ENCODE measurements around the gene DGLUCY. TPM values are rescaled to one million over a fixed set of nuclear protein-coding genes. Genes with fewer than 3 reads are reported as not detected.

DGLUCY gene
- total RNA-seq, 1 donor from 2014 or later = 8.3 TPM

DNA sequence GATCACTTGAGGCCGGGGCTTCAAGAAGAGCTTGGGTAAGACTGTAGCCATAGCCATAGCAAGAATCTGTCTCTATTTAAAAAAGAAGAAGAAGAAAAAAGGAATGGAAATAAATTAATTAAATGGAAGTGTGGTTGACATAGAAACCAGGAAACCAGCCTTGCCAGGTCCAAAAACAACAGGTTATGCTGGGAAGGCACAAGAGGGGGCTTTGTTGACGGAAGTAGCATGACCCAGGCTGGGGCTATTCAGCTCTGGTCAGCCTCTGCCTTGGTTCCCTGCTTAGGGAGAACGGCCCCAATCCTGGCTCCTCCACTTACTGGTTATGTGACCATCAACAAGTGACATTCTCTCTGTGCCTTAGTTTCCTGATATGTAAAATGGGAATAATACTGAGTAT lies 145.0 kb downstream of the DGLUCY start:
- peaks cover 7% of the 10 kb centered on the region for H3K9me3 Mint-ChIP-seq (ENCODE audit: unreplicated experiment)

DNA sequence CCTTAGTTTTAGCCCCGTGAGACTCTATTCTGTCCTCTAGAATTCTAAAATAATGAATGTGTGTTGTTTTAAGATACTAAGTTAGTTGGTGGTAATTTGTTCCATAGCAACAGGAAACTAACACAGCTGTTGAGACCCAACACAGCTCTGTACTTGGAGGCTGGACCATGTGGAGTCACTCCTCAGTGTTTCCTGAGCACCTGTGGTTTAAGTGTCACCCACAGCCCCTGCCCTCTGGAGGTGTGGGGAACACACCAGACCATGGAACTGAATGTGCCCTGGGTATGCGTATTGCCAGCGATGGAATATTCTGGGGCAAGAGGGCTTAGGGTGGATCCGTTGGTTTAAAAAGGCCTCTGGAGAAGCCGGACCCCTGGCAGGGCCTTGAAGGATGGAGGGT lies 147.2 kb downstream of the DGLUCY start:
- no peak for DNase-seq

More for the DNA sequence above, 145.0 kb downstream of the DGLUCY start:
- Mint-ChIP-seq H3K36me3 (ENCODE audit: unreplicated experiment) (no peaks in the 10 kb centered on the region), H3K27ac (ENCODE audit: unreplicated experiment) (no peak overlapping the region), H3K27me3 (ENCODE audit: unreplicated experiment) (peaks cover 19% of the 10 kb centered on the region), H3K4me1 (ENCODE audit: low read depth, unreplicated experiment) (no peaks in the 10 kb centered on the region), H3K4me3 (ENCODE audit: unreplicated experiment) (no peak overlapping the region)
- no peak for DNase-seq
- TF ChIP-seq, protein P1, sequence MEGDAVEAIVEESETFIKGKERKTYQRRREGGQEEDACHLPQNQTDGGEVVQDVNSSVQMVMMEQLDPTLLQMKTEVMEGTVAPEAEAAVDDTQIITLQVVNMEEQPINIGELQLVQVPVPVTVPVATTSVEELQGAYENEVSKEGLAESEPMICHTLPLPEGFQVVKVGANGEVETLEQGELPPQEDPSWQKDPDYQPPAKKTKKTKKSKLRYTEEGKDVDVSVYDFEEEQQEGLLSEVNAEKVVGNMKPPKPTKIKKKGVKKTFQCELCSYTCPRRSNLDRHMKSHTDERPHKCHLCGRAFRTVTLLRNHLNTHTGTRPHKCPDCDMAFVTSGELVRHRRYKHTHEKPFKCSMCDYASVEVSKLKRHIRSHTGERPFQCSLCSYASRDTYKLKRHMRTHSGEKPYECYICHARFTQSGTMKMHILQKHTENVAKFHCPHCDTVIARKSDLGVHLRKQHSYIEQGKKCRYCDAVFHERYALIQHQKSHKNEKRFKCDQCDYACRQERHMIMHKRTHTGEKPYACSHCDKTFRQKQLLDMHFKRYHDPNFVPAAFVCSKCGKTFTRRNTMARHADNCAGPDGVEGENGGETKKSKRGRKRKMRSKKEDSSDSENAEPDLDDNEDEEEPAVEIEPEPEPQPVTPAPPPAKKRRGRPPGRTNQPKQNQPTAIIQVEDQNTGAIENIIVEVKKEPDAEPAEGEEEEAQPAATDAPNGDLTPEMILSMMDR (IDR thresholded peaks at IDR 0.05; ENCODE audit: partially characterized antibody, unreplicated experiment) = no peak

DNA sequence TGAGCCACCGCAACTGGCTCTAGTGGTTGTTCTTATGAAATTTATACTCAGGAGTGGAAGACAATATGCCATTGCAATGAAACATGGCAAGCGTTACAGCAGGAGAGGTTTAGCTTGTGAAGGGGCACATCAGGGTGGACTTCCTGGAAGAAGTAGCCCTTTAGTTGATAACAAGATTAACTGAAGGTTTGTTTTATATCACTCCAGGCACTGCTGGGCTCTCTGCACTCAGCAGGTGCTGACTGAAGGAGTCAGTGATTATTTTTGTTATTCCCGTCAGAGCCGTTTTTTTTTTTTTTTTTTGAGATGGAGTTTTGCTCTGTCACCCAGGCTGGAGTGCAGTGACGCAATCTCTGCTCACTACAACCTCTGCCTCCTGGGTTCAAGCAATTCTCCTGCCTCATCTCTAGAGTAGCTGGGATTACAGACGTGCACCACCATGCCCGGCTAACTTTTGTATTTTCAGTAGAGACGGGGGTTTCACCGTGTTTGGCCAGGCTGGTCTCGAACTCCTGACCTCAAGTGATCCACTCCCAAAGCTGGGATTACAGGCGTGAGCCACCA lies 148.2 kb downstream of the DGLUCY start:
- DNase-seq = no peak
- Mint-ChIP-seq H3K4me3 (ENCODE audit: unreplicated experiment) (no peak overlapping the region), H3K4me1 (ENCODE audit: low read depth, unreplicated experiment) (no peaks in the 10 kb centered on the region), H3K27me3 (ENCODE audit: unreplicated experiment) (peaks cover 22% of the 10 kb centered on the region), H3K36me3 (ENCODE audit: unreplicated experiment) (no peaks in the 10 kb centered on the region), H3K27ac (ENCODE audit: unreplicated experiment) (no peak overlapping the region), H3K9me3 (ENCODE audit: unreplicated experiment) (peaks cover 10% of the 10 kb centered on the region)
- TF ChIP-seq, protein P1 (IDR thresholded peaks at IDR 0.05; ENCODE audit: partially characterized antibody, unreplicated experiment) = no peak

More for the DNA sequence above, 147.2 kb downstream of the DGLUCY start:
- H3K27ac Mint-ChIP-seq (ENCODE audit: unreplicated experiment) = no peak overlapping the region
- TF ChIP-seq, protein P1 (IDR thresholded peaks at IDR 0.05; ENCODE audit: partially characterized antibody, unreplicated experiment) = no peak
- no peaks in the 10 kb centered on the region for H3K36me3 Mint-ChIP-seq (ENCODE audit: unreplicated experiment)
- H3K4me3 Mint-ChIP-seq (ENCODE audit: unreplicated experiment) = no peak overlapping the region
- peaks cover 10% of the 10 kb centered on the region for H3K9me3 Mint-ChIP-seq (ENCODE audit: unreplicated experiment)
- no peaks in the 10 kb centered on the region for H3K4me1 Mint-ChIP-seq (ENCODE audit: low read depth, unreplicated experiment)
- H3K27me3 Mint-ChIP-seq (ENCODE audit: unreplicated experiment) = peaks cover 22% of the 10 kb centered on the region

DNA sequence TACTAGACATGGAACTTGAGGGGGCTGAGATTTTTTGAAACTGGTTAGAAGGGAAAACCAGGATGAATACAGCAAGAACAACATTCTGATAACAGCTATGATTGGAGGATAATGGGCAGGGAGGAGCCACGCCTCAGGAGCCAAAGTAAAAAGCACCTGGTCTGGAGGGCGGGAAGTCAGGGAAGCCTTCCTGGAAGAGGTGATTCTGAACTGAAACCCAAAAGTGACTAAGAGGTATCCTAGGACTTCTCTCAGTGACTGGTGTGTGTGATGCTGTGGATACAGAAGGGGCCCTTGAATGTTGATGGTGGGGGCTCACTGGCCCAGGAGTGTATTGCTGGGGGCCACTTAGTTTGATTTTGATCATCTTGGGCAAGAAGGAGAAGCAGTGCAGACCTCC lies 149.5 kb downstream of the DGLUCY start:
- TF ChIP-seq, protein P1 (IDR thresholded peaks at IDR 0.05; ENCODE audit: partially characterized antibody, unreplicated experiment) = no peak
- Mint-ChIP-seq H3K9me3 (ENCODE audit: unreplicated experiment) (peaks cover 9% of the 10 kb centered on the region), H3K27me3 (ENCODE audit: unreplicated experiment) (peaks cover 24% of the 10 kb centered on the region), H3K4me3 (ENCODE audit: unreplicated experiment) (peak overlapping the region; percentile 44), H3K36me3 (ENCODE audit: unreplicated experiment) (no peaks in the 10 kb centered on the region), H3K27ac (ENCODE audit: unreplicated experiment) (no peak overlapping the region), H3K4me1 (ENCODE audit: low read depth, unreplicated experiment) (no peaks in the 10 kb centered on the region)
- DNase-seq = no peak

Data from glutamatergic neuron (in vitro differentiated cells).